ENCODE results near the gene UQCR11.

Gene UQCR11

DNA sequence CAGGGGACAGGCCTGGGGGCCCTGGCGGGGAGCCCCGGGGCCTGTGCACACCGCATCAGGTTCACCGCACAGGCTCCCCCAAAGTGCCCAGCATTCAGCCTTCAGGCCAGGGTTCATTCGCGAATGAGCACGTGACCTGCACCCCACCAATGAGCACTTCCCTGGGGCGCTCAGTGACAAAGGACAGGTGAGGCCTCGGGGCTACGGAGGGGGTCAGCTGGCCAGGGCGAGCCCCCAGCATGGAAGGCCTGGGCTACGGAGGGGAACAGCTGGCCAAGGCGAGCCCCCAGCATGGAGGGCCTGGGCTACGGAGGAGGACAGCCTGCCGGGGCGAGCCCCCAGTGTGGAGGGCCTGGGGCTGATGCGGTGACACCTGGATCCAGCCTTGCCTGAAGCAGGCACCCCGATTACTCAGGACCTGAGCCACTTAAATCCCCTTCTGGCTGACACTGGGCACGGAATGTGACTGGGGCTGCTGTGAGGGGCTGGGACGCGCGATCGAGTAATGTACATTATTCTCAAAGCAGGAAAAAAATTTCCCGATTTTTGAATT is 24.1 kb upstream of the UQCR11 start:
- no peak overlapping the region for H3K4me3 ChIP-seq (ENCODE audit: low read depth, low read length)
- TF ChIP-seq, protein P1, sequence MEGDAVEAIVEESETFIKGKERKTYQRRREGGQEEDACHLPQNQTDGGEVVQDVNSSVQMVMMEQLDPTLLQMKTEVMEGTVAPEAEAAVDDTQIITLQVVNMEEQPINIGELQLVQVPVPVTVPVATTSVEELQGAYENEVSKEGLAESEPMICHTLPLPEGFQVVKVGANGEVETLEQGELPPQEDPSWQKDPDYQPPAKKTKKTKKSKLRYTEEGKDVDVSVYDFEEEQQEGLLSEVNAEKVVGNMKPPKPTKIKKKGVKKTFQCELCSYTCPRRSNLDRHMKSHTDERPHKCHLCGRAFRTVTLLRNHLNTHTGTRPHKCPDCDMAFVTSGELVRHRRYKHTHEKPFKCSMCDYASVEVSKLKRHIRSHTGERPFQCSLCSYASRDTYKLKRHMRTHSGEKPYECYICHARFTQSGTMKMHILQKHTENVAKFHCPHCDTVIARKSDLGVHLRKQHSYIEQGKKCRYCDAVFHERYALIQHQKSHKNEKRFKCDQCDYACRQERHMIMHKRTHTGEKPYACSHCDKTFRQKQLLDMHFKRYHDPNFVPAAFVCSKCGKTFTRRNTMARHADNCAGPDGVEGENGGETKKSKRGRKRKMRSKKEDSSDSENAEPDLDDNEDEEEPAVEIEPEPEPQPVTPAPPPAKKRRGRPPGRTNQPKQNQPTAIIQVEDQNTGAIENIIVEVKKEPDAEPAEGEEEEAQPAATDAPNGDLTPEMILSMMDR (conservative IDR thresholded peaks at IDR 0.05; ENCODE audit: low read depth, low read length), result no peak
- DNase-seq (ENCODE audit: low read depth), result no peak

DNA sequence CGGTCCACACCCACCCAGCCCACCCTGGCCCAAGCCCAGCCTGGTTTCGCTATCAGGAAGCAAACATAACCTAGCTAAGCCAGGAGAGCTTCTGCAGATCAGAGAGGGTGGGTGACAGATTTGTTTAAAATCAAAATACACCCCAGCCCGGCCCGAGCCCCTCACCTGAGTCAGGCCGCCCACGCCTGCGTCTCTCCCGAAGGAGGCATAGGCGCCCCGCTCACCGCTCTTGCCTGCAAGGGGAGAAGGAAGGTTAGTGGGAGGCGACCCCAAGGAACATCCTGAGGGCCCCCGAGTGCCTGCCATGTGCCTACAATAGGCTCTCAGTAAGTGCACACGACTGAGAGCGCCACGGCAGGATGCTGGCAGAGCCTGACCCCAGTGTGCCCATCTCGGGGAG is 21.9 kb upstream of the UQCR11 start:
- no peak overlapping the region for H3K4me3 ChIP-seq (ENCODE audit: low read depth, low read length)
- DNase-seq (ENCODE audit: low read depth), result no peak
- TF ChIP-seq, protein P1 (conservative IDR thresholded peaks at IDR 0.05; ENCODE audit: low read depth, low read length), result no peak

- TF ChIP-seq, protein P1 (conservative IDR thresholded peaks at IDR 0.05; ENCODE audit: low read depth, low read length), result no peak
- no peak overlapping the region for H3K4me3 ChIP-seq (ENCODE audit: low read depth, low read length)
- DNase-seq (ENCODE audit: low read depth), result no peak
Measured at GRCh38 chr19:1626417-1627010, 21.3 kb upstream of the UQCR11 start.

- peak; percentile 70 for DNase-seq (ENCODE audit: low read depth)
- H3K4me3 ChIP-seq (ENCODE audit: low read depth, low read length), result no peak overlapping the region
- TF ChIP-seq, protein P1 (conservative IDR thresholded peaks at IDR 0.05; ENCODE audit: low read depth, low read length), result peak; percentile 89
Measured at GRCh38 chr19:1624458-1624857, 19.2 kb upstream of the UQCR11 start.

DNA sequence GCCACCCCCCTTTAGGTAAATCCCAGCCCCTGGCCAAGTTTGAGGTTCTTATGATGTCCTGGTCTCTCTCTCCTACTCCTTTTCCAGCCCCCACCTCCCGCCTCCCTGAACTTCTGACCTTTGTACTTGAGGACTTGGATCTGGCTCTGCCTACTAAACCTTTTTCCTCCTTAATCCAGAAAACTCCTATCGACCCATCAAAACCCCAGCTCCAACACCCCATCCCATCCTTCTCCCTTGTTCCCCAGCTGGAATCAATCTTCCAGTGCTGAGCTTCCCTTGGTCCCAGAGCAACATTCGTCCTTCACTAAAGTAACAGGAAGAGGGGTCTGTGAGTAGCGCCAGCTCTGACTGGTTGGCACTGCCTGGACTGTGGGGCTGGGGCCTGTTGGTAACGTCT is 17.3 kb upstream of the UQCR11 start:
- DNase-seq (ENCODE audit: low read depth), result no peak
- TF ChIP-seq, protein P1 (conservative IDR thresholded peaks at IDR 0.05; ENCODE audit: low read depth, low read length), result no peak

GRCh38 chr19:1622007-1622406 is 16.7 kb upstream of the UQCR11 start:
- H3K4me3 ChIP-seq (ENCODE audit: low read depth, low read length), result no peak overlapping the region
- TF ChIP-seq, protein P1 (conservative IDR thresholded peaks at IDR 0.05; ENCODE audit: low read depth, low read length), result no peak
- no peak for DNase-seq (ENCODE audit: low read depth)

More for the DNA sequence above, 17.3 kb upstream of the UQCR11 start:
- no peak overlapping the region for H3K4me3 ChIP-seq (ENCODE audit: low read depth, low read length)

GRCh38 chr19:1621574-1621973 is 16.3 kb upstream of the UQCR11 start:
- DNase-seq (ENCODE audit: low read depth), result no peak
- TF ChIP-seq, protein P1 (conservative IDR thresholded peaks at IDR 0.05; ENCODE audit: low read depth, low read length), result no peak
- no peak overlapping the region for H3K4me3 ChIP-seq (ENCODE audit: low read depth, low read length)

Measured in choroid plexus epithelial cell (primary cell).